IMR-90 (cell line): Measurements from ENCODE around the gene HACD2. TPM values are rescaled to one million over a fixed set of nuclear protein-coding genes. Genes with fewer than 3 reads are reported as not detected.

Experiments used
- ATAC-seq: fragments of 200-7000 bp; cut with Tn5 transposase; 2 replicates; pipeline ENCODE4 v1.9.1; 2020; ENCODE audit warnings: low read depth, mild to moderate bottlenecking, moderate library complexity
- BruUV-seq: library from RNA; stranded (reverse); fragments of 400-500 nt; replicated peaks from 2 replicates; lab custom pipeline; 2021; lab: Mats Ljungman, UMichigan
- CTCF ChIA-PET: fragments of 300-600 bp; formaldehyde crosslinking; extraction: SDS; loops from one replicate; lab custom pipeline; 2021; ENCODE audit warnings: antibody characterized with exemption; lab: Yijun Ruan, JAX
- POLR2A ChIA-PET: fragments of 300-600 bp; sonication (Branson Sonifier 250); formaldehyde crosslinking; loops from one replicate; lab custom pipeline; 2022; ENCODE audit warnings: antibody characterized with exemption; ENCODE audit not compliant: unreplicated experiment; lab: Charles Lee
- DNase-seq: peaks from one replicate; pipeline ENCODE4 v3.0.0; 2013
- H2AFZ ChIP-seq: replicated peaks from 2 replicates; pipeline ENCODE3; 2013; ENCODE audit warnings: low read length, mild to moderate bottlenecking; ENCODE audit not compliant: poor library complexity
- H2AK5ac ChIP-seq: 2 replicates; pipeline ENCODE4 v1.6.1; 2013; ENCODE audit warnings: low read depth, low read length, inconsistent platforms
- H2AK9ac ChIP-seq: replicated peaks from 2 replicates; pipeline ENCODE3; 2013; ENCODE audit warnings: mild to moderate bottlenecking, low read depth, low read length, moderate library complexity; ENCODE audit not compliant: poor library complexity
- H2BK120ac ChIP-seq: 2 replicates; pipeline ENCODE4 v1.6.1; 2013; ENCODE audit warnings: low read depth, low read length, inconsistent platforms
- H2BK15ac ChIP-seq: 3 replicates; pipeline ENCODE4 v1.6.1; 2013; ENCODE audit warnings: low read depth, low read length, inconsistent platforms
- H2BK20ac ChIP-seq: 2 replicates; pipeline ENCODE4 v1.6.1; 2013; ENCODE audit warnings: low read depth, mild to moderate bottlenecking, inconsistent platforms, low read length, moderate library complexity
- H2BK5ac ChIP-seq: 2 replicates; pipeline ENCODE4 v1.6.1; 2013; ENCODE audit warnings: mild to moderate bottlenecking, low read depth, low read length, inconsistent platforms; ENCODE audit not compliant: poor library complexity, severe bottlenecking
- H3K14ac ChIP-seq: replicated peaks from 2 replicates; pipeline ENCODE4 v1.6.1; 2013; ENCODE audit warnings: low read depth, low read length, inconsistent platforms
- H3K18ac ChIP-seq: 2 replicates; pipeline ENCODE4 v1.6.1; 2013; ENCODE audit warnings: low read depth, low read length, control low read depth
- H3K23ac ChIP-seq: 2 replicates; pipeline ENCODE4 v1.6.1; 2013; ENCODE audit warnings: low read depth, low read length, inconsistent platforms
- H3K27ac ChIP-seq: 2 replicates; pipeline ENCODE4 v1.5.1; 2013; ENCODE audit warnings: mild to moderate bottlenecking, control low read depth, low read length; ENCODE audit not compliant: insufficient read depth
- H3K27me3 ChIP-seq: 2 replicates; pipeline ENCODE4 v1.6.1; 2013; ENCODE audit warnings: low read length; ENCODE audit not compliant: control insufficient read depth, insufficient read depth
- H3K36me3 ChIP-seq: 2 replicates; pipeline ENCODE4 v1.6.1; 2013; ENCODE audit warnings: low read length, mixed read lengths; ENCODE audit not compliant: control insufficient read depth, insufficient read depth
- H3K4ac ChIP-seq: 2 replicates; pipeline ENCODE4 v1.6.1; 2013; ENCODE audit warnings: low read depth, low read length, inconsistent platforms
- H3K4me1 ChIP-seq: 2 replicates; pipeline ENCODE4 v1.6.1; 2013; ENCODE audit warnings: low read length, mixed read lengths; ENCODE audit not compliant: control insufficient read depth, insufficient read depth
- H3K4me2 ChIP-seq: 2 replicates; pipeline ENCODE4 v1.6.1; 2013; ENCODE audit warnings: low read depth, mild to moderate bottlenecking, control low read depth, low read length, moderate library complexity
- H3K4me3 ChIP-seq: 2 replicates; pipeline ENCODE4 v1.5.1; 2013; ENCODE audit warnings: low read depth, mild to moderate bottlenecking, control low read depth, low read length, moderate library complexity; ENCODE audit not compliant: insufficient read depth
- H3K56ac ChIP-seq: 2 replicates; pipeline ENCODE4 v1.6.1; 2013; ENCODE audit warnings: low read length, inconsistent platforms; ENCODE audit not compliant: insufficient read depth; ENCODE audit errors: extremely low read depth
- H3K79me1 ChIP-seq, 2 experiments: 2 replicates each; pipeline ENCODE4 v1.6.1; 2013; ENCODE audit warnings: low read length in 2 of 2, inconsistent platforms in 1 of 2, low read depth in 1 of 2
- H3K9ac ChIP-seq: 2 replicates; pipeline ENCODE4 v1.6.1; 2013; ENCODE audit warnings: low read depth, low read length, control low read depth
- H3K9me1 ChIP-seq: 2 replicates; pipeline ENCODE4 v1.6.1; 2013; ENCODE audit warnings: low read length, inconsistent platforms; ENCODE audit not compliant: insufficient read depth
- H3K9me3 ChIP-seq: 2 replicates; pipeline ENCODE4 v1.6.1; 2013; ENCODE audit warnings: low read length; ENCODE audit not compliant: control insufficient read depth, insufficient read depth
- H4K20me1 ChIP-seq: 2 replicates; pipeline ENCODE4 v1.6.1; 2013; ENCODE audit warnings: low read length, inconsistent platforms; ENCODE audit not compliant: insufficient read depth
- H4K5ac ChIP-seq: 2 replicates; pipeline ENCODE4 v1.6.1; 2013; ENCODE audit warnings: mild to moderate bottlenecking, low read depth, low read length, control low read depth
- H4K8ac ChIP-seq, 2 experiments: 2 replicates each; pipeline ENCODE4 v1.6.1; 2013; ENCODE audit warnings: low read depth in 2 of 2, low read length in 2 of 2, control low read depth in 1 of 2, inconsistent platforms in 1 of 2
- H4K91ac ChIP-seq: 2 replicates; pipeline ENCODE4 v1.6.1; 2013; ENCODE audit warnings: low read depth, low read length, inconsistent platforms; ENCODE audit not compliant: insufficient read depth
- CEBPB ChIP-seq: IDR thresholded peaks from 2 replicates; pipeline ENCODE4 v1.6.1; 2012; ENCODE audit warnings: low read depth, low read length, improper control_type of control experiment
- POLR2A ChIP-seq: IDR thresholded peaks from 2 replicates; pipeline ENCODE4 v1.6.1; 2012; ENCODE audit warnings: mild to moderate bottlenecking, low read depth, low read length
- WGBS, 2 experiments: methylation state at CpG; one replicate each; pipeline versions ENCODE4 v1.1.5 to v1.1.7; 2013; ENCODE audit warnings: missing lambda C conversion rate in 2 of 2; ENCODE audit not compliant: insufficient read length in 1 of 2; ENCODE audit errors: extremely low coverage in 2 of 2; 5-methylcytosine and 5-hydroxymethylcytosine counted together
- dilution Hi-C: fragments of 300-500 bp; cut with HindIII; formaldehyde crosslinking; loops from one replicate; pipeline ENCODE4 v1.14.3; 2018; ENCODE audit warnings: low sequenced_read_pairs; ENCODE audit not compliant: unreplicated experiment
- in situ Hi-C: fragments of 300-500 bp; cut with MboI; formaldehyde crosslinking; loops from 3 replicates; pipeline ENCODE4 v1.14.3; 2019; ENCODE audit warnings: low sequenced_read_pairs, inconsistent platforms, mixed read lengths
- intact Hi-C: fragments of 100-400 bp; cut with micrococcal nuclease; formaldehyde crosslinking; loops from 2 replicates; pipeline ENCODE4 v1.10.0; 2022
- polyA plus RNA-seq, 3 experiments: library from polyadenylated mRNA; depleted of rRNA; stranded (reverse); fragments of >200 nt; gene quantifications; 2 replicates each; pipeline ENCODE4 v1.2.3, GENCODE V29; 2012; ENCODE audit warnings: low replicate concordance in 1 of 3
- total RNA-seq: library from RNA; depleted of rRNA; stranded (reverse); fragments of >200 nt; gene quantifications from 2 replicates; pipeline ENCODE4 v1.2.3, GENCODE V29; 2012

HACD2 gene
- total and polyA plus RNA-seq, 2 of the 4 experiments (the other 2 are of a cell fraction) = 21.5 to 22.6 TPM

DNA sequence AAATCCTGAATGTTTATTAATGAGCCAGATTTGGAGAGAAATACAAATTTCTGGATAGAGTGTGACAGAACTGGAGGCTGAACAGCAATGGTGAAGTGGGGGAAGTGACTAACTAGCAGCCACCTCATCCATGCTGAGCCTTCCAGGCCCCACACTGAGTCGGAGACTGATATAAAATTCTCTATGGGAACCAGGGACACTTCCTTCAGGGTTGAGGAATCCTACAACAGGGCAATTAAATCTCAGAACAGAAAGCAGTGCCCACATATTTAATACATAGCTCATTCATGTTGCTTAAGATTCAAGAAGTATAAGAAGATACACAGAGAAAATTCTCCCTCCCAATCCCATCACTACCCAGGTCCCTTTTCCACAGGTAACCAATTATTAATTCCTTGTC lies 49.3 kb downstream of the HACD2 start:
- BruUV-seq = no TSS peak
- Histone ChIP-seq H3K4me2 (no peak overlapping the region), H3K79me1 (peaks cover 2 to 23% of the 10 kb centered on the region in 2 experiments; a peak in 3 of 4 replicates), H3K9ac (no peak overlapping the region), H3K18ac (no peak overlapping the region), H3K14ac (no peak overlapping the region), H3K27ac (no peak overlapping the region), H2BK20ac (no peak overlapping the region), H3K9me1 (peaks cover 16% of the 10 kb centered on the region), H2AK5ac (no peak overlapping the region), H4K8ac (no peak overlapping the region), H3K27me3 (no peaks in the 10 kb centered on the region), H4K20me1 (peaks cover 7% of the 10 kb centered on the region), H2AK9ac (no peak overlapping the region), H3K56ac (no peak overlapping the region), H2BK120ac (no peak overlapping the region), H3K4me1 (peaks cover 8% of the 10 kb centered on the region), H3K9me3 (no peaks in the 10 kb centered on the region), H4K91ac (no peak overlapping the region), H3K36me3 (no peaks in the 10 kb centered on the region), H4K5ac (no peak overlapping the region), H2BK15ac (no peak overlapping the region), H3K4ac (no peak overlapping the region), H3K23ac (no peak overlapping the region), H2AFZ (no peak overlapping the region), H2BK5ac (no peak overlapping the region), H3K4me3 (no peak overlapping the region)
- dilution Hi-C loops (no loop called here), in situ Hi-C loops (no loop called here), intact Hi-C loops (loop anchor here (5.0 kb wide), 1 partner anchor 33 kb away; no protein-coding TSS in a partner anchor)
- ChIA-PET CTCF (no interaction called here), POLR2A (no interaction called here)
- TF ChIP-seq CEBPB (peak; percentile 66; the same call in 1 of the 2 replicates), POLR2A (no peak)
- WGBS, 2 experiments = no CpG with 5 or more reads among the region's 1 CpG
- peak; percentile 75 for DNase-seq
- peak; percentile 69 for ATAC-seq
